Eye (tissue), 1 donor: ENCODE measurements around the gene CCR1.
A peak's percentile ranks its signal among the peaks of the same experiment; 100 is the strongest.

Experiments used
- DNase-seq: peaks from one replicate; pipeline ENCODE4 v3.0.0-alpha.2; 2015

The CCR1 gene

GRCh38 chr3:46208167-46208704 is at the start of gene CCR1:
TSS of gene CCR1 (minus strand) at chr3:46208313. CDS start at chr3:46204313, 4,000 bp downstream.
- peak; percentile 19 for DNase-seq

DNA sequence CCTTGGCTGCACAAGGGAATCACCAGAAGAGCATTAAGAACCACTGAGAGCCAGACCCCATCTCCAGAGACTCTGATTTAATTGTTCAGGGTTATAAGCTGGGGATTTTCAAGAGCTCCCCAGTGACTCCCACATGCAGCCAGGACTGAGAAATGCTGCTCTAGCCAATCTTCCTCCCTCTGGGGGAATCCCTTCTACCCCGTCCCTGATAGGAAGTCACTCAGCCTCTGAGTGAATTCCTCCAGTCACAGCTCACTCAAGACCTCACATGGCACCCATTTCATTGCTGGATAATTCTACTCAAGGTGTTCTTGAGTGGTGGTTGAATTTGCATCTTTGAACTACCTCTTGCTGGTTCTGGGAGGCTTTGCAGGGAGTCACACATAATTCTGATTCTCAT is 44.9 kb upstream of the CCR1 start:
- no peak for DNase-seq

DNA sequence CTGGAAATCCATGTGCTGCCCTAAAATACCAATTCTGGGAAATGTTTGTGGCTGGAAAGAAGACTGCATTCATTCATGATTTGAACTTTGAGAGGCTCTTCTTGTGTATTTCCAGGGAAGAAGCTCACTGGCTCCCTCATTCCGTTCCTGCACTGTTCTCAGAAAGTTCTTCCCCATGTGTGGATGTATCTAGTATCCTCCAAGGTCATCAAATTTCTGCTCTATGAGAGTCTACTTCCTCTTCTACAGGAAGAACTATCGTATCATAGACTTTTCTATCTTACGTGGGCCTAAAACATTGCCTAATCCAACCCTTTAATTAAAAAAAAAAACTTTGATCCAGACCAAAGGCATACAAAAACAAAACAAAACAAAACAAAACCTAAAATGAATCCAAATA is 37.0 kb upstream of the CCR1 start:
- DNase-seq: no peak

DNA sequence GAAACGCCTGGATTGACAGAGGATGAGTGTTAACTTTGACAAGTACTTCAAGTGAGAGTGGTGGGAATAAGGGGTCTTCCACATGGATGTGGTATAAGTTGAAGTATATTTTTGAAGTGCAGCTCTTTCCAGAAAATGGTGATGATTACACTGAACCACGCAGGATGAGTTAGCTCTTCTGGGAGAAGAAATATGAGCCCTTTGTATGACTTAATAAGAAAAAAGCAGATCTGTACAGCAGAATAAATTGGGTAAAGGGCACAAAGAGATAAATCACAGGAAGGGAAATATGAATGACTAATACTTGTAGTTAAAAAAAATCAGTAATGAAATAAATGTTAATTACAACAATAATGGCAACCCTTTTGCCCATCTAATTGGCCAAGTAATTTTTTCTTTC is 35.4 kb upstream of the CCR1 start:
- no peak for DNase-seq

DNA sequence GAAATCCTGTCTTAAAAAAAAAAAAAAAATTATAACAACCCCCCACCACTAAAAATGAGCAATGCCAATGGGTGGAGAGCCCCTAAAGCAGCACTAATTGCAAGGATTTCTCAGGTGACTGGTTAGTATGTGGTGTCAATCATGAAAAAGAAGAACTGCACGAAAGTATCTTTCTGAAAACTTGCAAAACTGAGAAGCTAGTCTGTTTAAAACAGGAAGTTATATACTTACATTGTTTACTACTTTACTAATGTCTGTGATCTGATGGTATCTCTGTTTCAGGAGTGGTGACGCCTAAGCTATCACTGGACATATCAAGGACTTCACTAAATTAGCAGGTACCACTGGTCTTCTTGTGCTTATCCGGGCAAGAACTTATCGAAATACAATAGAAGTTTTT is 34.0 kb upstream of the CCR1 start, which contains the start of gene CCR3:
Gene CCR3, plus strand, starts transcription at position 341 of the 400 bp plus-strand sequence. CDS start 22,699 bp downstream, outside the sequence.
- DNase-seq: no peak

DNA sequence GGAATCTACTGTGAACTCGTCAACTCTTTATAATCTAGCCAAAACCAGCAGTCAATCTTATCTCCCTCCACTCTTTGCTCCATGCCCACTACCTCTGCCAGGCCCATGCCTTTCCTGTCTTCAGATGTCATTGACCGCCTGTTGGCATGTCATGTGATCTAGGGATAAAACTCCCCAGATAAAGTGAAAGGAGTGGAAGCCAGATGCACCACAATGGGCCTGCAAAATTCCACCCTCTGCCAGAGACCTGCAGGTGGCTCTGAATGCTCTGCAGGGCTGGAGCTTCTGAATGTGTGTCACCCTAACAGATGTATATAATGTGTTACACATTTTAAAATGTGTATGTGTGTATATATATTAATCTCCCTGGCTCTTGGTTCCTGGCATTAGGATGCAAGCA is 31.8 kb upstream of the CCR1 start:
- no peak for DNase-seq

DNA sequence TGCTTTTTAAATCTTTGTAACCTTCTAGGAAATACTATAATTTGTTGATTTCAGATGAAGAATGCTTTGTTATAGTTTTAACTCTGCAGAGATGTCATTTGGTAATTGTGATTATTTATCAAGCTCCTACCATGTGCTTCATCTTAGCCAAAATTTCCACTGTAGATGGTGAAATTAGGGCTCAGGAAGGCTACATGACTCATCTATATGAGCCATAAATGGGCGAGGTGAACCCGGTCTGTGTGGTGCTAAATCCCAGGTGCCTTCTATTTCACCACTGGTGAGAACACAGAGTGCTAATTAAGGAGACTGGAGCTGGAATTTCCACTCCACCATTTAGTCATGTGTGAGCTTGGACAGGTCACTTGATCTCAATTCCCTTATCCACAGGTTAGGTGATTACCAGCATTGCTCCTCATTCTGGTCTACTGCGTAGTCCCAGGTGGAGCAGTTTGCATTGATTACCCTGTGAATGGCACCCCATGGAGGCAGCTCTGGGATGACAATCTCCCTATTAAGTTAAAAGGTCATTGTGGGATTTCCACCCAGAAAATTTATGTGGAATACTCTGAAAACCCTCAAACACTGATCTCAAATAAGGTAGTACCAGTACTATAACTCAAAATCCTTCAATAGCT is 31.3 kb upstream of the CCR1 start:
- DNase-seq: no peak

DNA sequence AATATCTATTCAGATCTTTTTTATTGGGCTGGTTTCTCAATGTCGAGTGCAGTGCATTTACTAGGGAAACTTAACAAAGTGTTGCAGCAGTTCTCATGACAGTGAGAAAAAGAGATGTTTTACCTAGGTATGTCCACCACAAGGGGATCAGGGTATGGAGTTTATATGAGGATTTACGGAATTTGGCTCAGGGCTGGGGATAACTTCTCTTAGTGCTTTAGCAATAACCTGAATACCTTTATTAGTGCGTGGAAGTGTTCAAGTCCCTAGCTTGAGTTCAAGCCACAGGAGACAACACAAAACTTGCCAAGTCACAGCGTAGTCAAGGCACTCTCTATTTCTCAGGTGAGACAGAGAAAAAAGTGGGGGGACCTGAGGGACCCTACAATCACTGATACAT is 30.3 kb upstream of the CCR1 start:
- no peak for DNase-seq

DNA sequence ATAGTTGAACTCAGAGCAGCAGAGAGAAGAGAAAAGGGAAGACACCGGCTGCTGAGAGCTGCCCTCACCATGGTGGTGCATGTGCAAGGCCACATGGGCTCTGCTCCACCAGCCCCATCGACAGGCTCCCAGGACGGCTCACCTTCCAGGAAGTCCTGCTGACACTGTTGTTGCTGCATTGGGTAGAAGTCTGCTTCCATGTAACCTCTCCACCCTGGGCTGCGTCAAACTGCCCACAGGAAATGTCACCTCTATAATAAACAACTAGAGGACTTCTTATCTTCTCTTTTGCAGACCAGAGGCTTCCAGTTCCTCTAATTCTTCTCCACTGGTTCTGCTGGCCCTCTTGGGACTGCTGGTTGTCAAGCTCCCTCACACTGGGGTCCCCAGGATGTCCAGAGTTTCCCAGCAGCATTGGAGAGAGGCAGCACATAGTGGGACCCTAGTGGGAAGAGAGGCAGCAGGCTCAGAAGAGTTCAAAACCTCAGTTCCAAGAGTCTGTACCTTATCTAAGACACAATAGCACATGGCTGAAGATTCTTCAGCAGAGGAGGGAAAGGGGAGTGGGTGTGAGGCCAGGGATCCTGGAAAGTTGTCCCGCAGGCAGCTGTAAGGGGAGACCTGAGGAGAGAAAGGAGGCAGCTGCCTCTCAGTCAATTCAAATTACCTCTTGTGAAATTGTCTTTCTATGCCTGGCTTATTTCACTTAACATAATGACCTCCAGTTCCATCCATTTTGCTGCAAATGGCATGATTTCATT is 28.4 kb upstream of the CCR1 start:
- DNase-seq: no peak

GRCh38 chr3:46235425-46235824 is 27.3 kb upstream of the CCR1 start:
- DNase-seq: no peak

GRCh38 chr3:46233194-46233593 is 25.1 kb upstream of the CCR1 start:
- no peak for DNase-seq

DNA sequence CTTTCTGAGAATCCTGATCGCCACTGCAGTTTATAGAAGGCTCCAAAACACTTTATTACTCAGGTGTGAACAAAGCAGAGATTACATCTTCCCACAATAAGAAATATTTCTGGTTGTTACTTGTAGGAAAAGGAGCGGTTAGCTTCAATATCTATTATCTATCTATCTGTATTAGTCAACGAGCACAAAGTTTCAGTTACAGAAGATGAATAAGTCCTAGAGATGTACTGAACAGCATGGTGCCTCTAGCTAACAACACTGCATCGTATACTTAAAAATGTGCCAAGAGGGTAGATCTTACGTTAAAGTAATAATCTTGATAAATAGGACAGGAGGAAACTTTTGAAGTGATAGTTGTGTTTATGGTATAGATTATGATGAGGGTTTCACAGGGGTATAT is 23.2 kb upstream of the CCR1 start:
- no peak for DNase-seq

DNA sequence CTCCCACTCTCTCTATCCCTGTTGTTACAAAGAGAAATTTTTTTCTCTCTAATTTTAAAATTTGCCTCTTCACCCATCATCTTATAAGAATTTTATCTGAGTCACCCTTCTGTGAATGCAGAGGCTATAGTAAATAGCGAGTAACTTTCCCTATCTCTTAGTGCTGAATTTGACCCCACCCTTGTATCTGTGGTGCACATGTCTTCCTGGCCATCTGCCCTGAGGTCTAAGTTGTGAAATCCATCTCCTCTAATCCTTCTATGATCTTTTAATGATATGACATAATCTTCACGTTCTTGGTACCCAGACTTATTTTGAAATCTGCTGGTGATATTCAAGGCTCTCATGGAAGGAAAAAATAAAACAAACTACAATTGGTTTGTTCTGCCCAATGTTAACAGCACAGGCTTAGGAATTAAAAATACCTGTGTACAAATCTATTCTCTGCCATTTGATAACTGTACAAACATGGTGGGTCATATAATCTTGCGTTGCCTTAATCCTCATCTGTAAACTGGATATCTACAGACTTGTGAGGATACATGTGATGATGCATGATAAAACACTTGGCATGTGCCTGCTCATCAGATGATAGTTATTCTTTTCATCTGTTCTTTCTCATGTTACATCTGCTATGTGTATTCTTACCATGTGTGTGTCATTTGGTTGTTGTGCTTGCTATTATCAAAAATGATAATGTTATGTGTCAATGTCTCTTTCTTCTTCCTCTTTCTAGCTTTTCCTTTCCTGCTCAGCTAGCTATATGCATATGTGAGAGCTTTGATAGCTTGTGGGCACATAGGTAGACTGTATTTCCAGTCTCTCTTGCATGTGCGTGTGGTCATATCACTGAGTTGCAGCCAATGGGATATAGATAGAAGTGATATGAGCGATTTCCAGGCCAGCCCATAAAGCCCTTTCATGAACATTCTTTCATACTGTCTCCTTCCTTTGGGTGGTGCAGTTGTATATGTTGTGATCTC is 20.4 kb upstream of the CCR1 start:
- peak; percentile 14 for DNase-seq

DNA sequence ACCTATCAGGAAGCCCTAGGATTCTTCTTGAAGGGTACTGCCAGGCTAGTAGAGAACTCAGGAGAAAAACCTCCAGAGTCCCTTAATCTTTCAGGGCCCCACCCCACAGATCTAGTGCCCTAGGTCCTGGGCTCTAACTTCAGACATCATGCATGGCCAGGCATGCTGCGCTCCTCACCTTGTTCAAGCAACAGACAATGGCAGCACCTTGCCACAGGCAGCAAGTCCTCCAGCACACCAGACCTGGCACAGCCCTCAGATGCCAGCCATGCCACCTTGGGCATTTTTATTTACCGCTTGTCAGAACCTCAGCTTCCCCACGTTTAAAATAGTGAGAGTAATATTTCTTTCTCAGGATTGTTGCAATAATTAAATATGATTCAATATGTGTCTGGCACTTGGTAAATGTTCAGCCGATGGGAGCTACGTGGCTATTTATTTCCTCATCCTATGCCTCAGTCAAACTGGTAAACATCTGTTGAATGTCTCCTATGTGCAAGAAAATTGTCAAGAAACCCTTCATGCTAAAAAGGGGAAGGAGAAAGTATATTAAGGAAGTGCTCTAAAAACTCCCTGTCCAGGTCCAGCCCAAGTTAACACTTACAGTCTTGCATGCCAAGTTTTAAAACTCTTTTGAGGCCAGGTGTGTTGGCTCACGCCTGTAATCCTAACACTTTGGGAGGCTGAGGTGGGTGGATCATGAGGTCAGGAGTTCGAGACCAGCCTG is 14.5 kb upstream of the CCR1 start:
- no peak for DNase-seq

- DNase-seq: no peak
Observed at GRCh38 chr3:46221938-46222337, 13.8 kb upstream of the CCR1 start.

- DNase-seq: no peak
Observed at GRCh38 chr3:46221391-46221790, 13.3 kb upstream of the CCR1 start.

DNA sequence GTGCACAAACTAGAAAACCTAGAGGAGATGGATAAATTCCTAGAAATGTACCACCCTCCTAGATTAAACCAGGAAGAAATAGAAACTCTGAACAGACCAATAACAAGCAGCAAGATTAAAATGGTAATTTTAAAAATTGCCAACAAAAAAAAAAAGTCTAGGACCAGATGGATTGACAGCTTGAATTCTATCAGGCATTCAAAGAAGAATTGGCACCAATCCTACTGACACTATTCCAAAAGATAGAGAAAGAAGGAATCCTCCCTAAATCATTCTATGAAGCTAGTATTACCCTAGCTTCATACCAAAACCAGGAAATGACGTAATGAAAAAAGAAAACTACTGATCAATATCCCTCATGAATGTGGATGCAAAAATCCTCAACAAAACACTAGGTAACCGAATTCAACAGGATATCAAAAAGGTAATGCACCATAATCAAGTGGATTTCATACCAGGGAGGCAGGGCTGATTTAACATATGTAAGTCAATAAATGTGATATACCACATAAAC is 10.1 kb upstream of the CCR1 start:
- DNase-seq: no peak

- no peak for DNase-seq
Observed at GRCh38 chr3:46215810-46216414, 7.8 kb upstream of the CCR1 start.

GRCh38 chr3:46214751-46215352 is 6.7 kb upstream of the CCR1 start:
- peak; percentile 16 for DNase-seq

DNA sequence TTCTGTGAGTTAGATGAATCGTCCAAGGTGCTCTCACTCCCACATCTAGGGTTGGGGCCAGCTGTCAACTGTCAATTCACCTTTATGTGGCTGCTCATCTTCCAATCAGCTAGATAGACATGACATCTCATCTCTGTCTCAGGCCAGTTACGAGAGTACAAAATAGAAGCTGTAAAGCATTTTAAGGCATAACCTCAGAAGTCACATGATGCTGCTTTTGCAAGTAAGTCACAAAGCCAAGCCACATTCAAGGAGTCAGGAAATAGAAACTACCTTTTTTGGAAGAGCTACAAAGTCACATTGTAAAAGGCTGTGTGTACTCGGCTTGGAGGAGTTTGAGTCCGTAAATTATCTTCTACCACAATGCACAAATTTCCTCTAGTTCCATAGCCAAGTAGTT is 5.1 kb upstream of the CCR1 start:
- no peak for DNase-seq

DNA sequence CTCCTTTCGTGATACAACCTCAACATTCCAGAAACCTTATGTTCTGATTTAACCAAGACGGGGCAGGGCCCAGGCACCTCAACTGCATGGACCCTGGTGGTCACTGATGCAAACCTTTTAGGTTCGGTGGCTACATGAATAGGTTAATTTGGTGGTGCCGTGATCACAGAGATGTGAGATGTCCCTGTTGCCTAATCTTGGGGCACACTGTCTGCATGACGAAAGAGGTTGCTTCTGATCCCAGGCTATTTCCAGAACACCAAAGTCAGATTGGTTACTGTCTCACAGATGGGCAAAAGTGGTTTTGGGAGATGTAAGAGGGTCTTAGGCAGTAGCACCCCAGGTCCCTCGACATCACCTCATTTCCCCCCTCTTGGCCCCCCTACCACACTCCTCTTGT is 4.0 kb upstream of the CCR1 start:
- DNase-seq: no peak
